H9 (cell line): Measurements from ENCODE around the gene ARF1. TPM values are rescaled to one million over a fixed set of nuclear protein-coding genes. Genes with fewer than 3 reads are reported as not detected.

Source experiments
- DNase-seq: peaks from one replicate; pipeline ENCODE4 v3.0.0-alpha.2; 2017
- H2AFZ ChIP-seq: one replicate; pipeline ENCODE4 v1.6.1; 2013; ENCODE audit warnings: mild to moderate bottlenecking, low read length, control low read depth, moderate library complexity
- H2AK5ac ChIP-seq: 2 replicates; pipeline ENCODE4 v1.6.1; 2013; ENCODE audit warnings: low read length, control low read depth, mixed read lengths; ENCODE audit not compliant: insufficient read length
- H2BK120ac ChIP-seq: one replicate; pipeline ENCODE4 v1.6.1; 2013; ENCODE audit warnings: low read depth, mild to moderate bottlenecking, low read length, control low read depth, inconsistent platforms; ENCODE audit not compliant: poor library complexity, severe bottlenecking
- H2BK12ac ChIP-seq: 2 replicates; pipeline ENCODE4 v1.6.1; 2013; ENCODE audit warnings: low read length, control low read depth, mixed read lengths, low read depth; ENCODE audit not compliant: insufficient read length
- H2BK15ac ChIP-seq: 2 replicates; pipeline ENCODE4 v1.6.1; 2013; ENCODE audit warnings: low read depth, low read length, control low read depth
- H2BK20ac ChIP-seq: one replicate; pipeline ENCODE4 v1.6.1; 2013; ENCODE audit warnings: low read depth, mild to moderate bottlenecking, low read length, control low read depth, inconsistent platforms; ENCODE audit not compliant: poor library complexity, severe bottlenecking
- H2BK5ac ChIP-seq: 2 replicates; pipeline ENCODE4 v1.6.1; 2013; ENCODE audit warnings: low read length, control low read depth, mixed read lengths; ENCODE audit not compliant: insufficient read length
- H3K14ac ChIP-seq: 2 replicates; pipeline ENCODE4 v1.6.1; 2013; ENCODE audit warnings: low read length, control low read depth; ENCODE audit not compliant: insufficient read depth
- H3K18ac ChIP-seq: 2 replicates; pipeline ENCODE4 v1.6.1; 2013; ENCODE audit warnings: low read depth, mild to moderate bottlenecking, mixed read lengths, low read length, control low read depth; ENCODE audit not compliant: insufficient read length
- H3K23ac ChIP-seq: 2 replicates; pipeline ENCODE4 v1.6.1; 2013; ENCODE audit warnings: low read length, control low read depth, mixed read lengths, low read depth; ENCODE audit not compliant: insufficient read length
- H3K23me2 ChIP-seq: 2 replicates; pipeline ENCODE4 v1.6.1; 2013; ENCODE audit warnings: low read depth, mild to moderate bottlenecking, mixed read lengths, low read length, control low read depth; ENCODE audit not compliant: insufficient read length, poor library complexity, severe bottlenecking
- H3K27ac ChIP-seq: 2 replicates; pipeline ENCODE4 v1.5.1; 2013; ENCODE audit warnings: low read length, control low read depth, mixed read lengths, low read depth; ENCODE audit not compliant: insufficient read length
- H3K27me3 ChIP-seq: 2 replicates; pipeline ENCODE4 v1.6.1; 2013; ENCODE audit warnings: low read length, control low read depth, inconsistent platforms; ENCODE audit not compliant: insufficient read depth
- H3K4ac ChIP-seq: 2 replicates; pipeline ENCODE4 v1.6.1; 2013; ENCODE audit warnings: low read depth, mild to moderate bottlenecking, control low read depth, inconsistent platforms, low read length, moderate library complexity
- H3K4me1 ChIP-seq: 2 replicates; pipeline ENCODE4 v1.6.1; 2013; ENCODE audit warnings: low read length, control low read depth, inconsistent platforms; ENCODE audit not compliant: insufficient read depth
- H3K4me2 ChIP-seq: 2 replicates; pipeline ENCODE4 v1.6.1; 2013; ENCODE audit warnings: low read length, control low read depth, mixed read lengths; ENCODE audit not compliant: insufficient read length, insufficient read depth
- H3K56ac ChIP-seq: 2 replicates; pipeline ENCODE4 v1.6.1; 2013; ENCODE audit warnings: low read depth, mild to moderate bottlenecking, mixed read lengths, low read length, control low read depth; ENCODE audit not compliant: insufficient read length
- H3K79me1 ChIP-seq: 2 replicates; pipeline ENCODE4 v1.6.1; 2013; ENCODE audit warnings: low read depth, mild to moderate bottlenecking, moderate library complexity, low read length, control low read depth, inconsistent platforms; ENCODE audit not compliant: insufficient read depth, poor library complexity, severe bottlenecking
- H3K79me2 ChIP-seq: 2 replicates; pipeline ENCODE4 v1.6.1; 2013; ENCODE audit warnings: low read length, control low read depth, inconsistent platforms; ENCODE audit not compliant: insufficient read depth
- H3K9ac ChIP-seq: 2 replicates; pipeline ENCODE4 v1.6.1; 2013; ENCODE audit warnings: low read length, control low read depth, mixed read lengths; ENCODE audit not compliant: insufficient read length; ENCODE audit errors: extremely low read depth
- H3K9me3 ChIP-seq: one replicate; pipeline ENCODE4 v1.6.1; 2013; ENCODE audit warnings: low read depth, low read length, inconsistent platforms; ENCODE audit not compliant: control insufficient read depth
- H3T11ph ChIP-seq: one replicate; pipeline ENCODE4 v1.6.1; 2013; ENCODE audit warnings: mild to moderate bottlenecking, low read length, control low read depth, inconsistent platforms
- H4K20me1 ChIP-seq: one replicate; pipeline ENCODE4 v1.6.1; 2013; ENCODE audit not compliant: control insufficient read depth, insufficient read length, insufficient read depth
- H4K5ac ChIP-seq: 2 replicates; pipeline ENCODE4 v1.6.1; 2013; ENCODE audit warnings: low read depth, mild to moderate bottlenecking, mixed read lengths, low read length, control low read depth; ENCODE audit not compliant: insufficient read length
- H4K8ac ChIP-seq: replicated peaks from 2 replicates; pipeline ENCODE4 v1.6.1; 2013; ENCODE audit warnings: low read length, control low read depth, mixed read lengths, low read depth; ENCODE audit not compliant: insufficient read length
- H4K91ac ChIP-seq: 2 replicates; pipeline ENCODE4 v1.6.1; 2013; ENCODE audit warnings: low read depth, mild to moderate bottlenecking, moderate library complexity, mixed read lengths, low read length, control low read depth; ENCODE audit not compliant: insufficient read length
- H3K27ac Mint-ChIP-seq, 3 experiments: 2 replicates in 2 of 3; 3 replicates in 1 of 3; pipeline ENCODE4 v1.8.0; 2020 to 2021; ENCODE audit warnings: mixed read lengths in 3 of 3, mild to moderate bottlenecking in 1 of 3, moderate library complexity in 1 of 3
- H3K27me3 Mint-ChIP-seq: 2 replicates; pipeline ENCODE4 v1.8.0; 2021; ENCODE audit warnings: low read depth, mild to moderate bottlenecking, moderate library complexity, mixed read lengths
- H3K36me3 Mint-ChIP-seq, 3 experiments: 2 replicates in 2 of 3; 3 replicates in 1 of 3; pipeline ENCODE4 v1.8.0; 2020 to 2021; ENCODE audit warnings: low read depth in 3 of 3, mixed read lengths in 3 of 3; ENCODE audit not compliant: insufficient read depth in 1 of 3
- H3K4me1 Mint-ChIP-seq, 2 experiments: 2 replicates each; pipeline ENCODE4 v1.8.0; 2020; ENCODE audit warnings: mixed read lengths in 2 of 2
- H3K4me3 Mint-ChIP-seq, 2 experiments: 2 replicates in 1 of 2; 3 replicates in 1 of 2; pipeline ENCODE4 v1.8.0; 2020 to 2021; ENCODE audit warnings: mild to moderate bottlenecking in 2 of 2, mixed read lengths in 2 of 2, moderate library complexity in 1 of 2
- H3K9me3 Mint-ChIP-seq, 2 experiments: 2 replicates in 1 of 2; 3 replicates in 1 of 2; pipeline ENCODE4 v1.8.0; 2020; ENCODE audit warnings: mild to moderate bottlenecking in 2 of 2, mixed read lengths in 2 of 2, moderate library complexity in 1 of 2
- WGBS: extraction: QIAGEN DNeasy Blood & Tissue Kit; methylation state at CpG from one replicate; pipeline ENCODE4 v1.1.7; 2013; ENCODE audit warnings: missing lambda C conversion rate, low lambda C conversion rate, mixed read lengths; ENCODE audit not compliant: insufficient read length; ENCODE audit errors: extremely low coverage; 5-methylcytosine and 5-hydroxymethylcytosine counted together
- total RNA-seq: library from RNA; stranded (reverse); gene quantifications from 2 replicates; pipeline ENCODE4 v1.2.1, GENCODE V29; 2021
- TF ChIP-seq, protein P1 (sequence below): fragments of 200-600 bp; sonication (generic); conservative IDR thresholded peaks from 3 replicates; pipeline ENCODE4 v1.8.0; 2021; ENCODE audit warnings: antibody characterized with exemption, mild to moderate bottlenecking

The ARF1 gene
- total RNA-seq, 1 experiment from 2014 or later, result 258 TPM

GRCh38 chr1:228118040-228118439 lies 35.5 kb downstream of the ARF1 start:
- no peak overlapping the region for H2AK5ac ChIP-seq
- H3T11ph ChIP-seq, result no peak overlapping the region
- no peak overlapping the region for H2AFZ ChIP-seq
- H4K20me1 ChIP-seq, result no peaks in the 10 kb centered on the region
- H4K5ac ChIP-seq, result no peak overlapping the region
- H3K4me2 ChIP-seq, result no peak overlapping the region
- no peak overlapping the region for H3K4me3 Mint-ChIP-seq
- no peaks in the 10 kb centered on the region for H3K4me1 ChIP-seq
- TF ChIP-seq, protein P1, sequence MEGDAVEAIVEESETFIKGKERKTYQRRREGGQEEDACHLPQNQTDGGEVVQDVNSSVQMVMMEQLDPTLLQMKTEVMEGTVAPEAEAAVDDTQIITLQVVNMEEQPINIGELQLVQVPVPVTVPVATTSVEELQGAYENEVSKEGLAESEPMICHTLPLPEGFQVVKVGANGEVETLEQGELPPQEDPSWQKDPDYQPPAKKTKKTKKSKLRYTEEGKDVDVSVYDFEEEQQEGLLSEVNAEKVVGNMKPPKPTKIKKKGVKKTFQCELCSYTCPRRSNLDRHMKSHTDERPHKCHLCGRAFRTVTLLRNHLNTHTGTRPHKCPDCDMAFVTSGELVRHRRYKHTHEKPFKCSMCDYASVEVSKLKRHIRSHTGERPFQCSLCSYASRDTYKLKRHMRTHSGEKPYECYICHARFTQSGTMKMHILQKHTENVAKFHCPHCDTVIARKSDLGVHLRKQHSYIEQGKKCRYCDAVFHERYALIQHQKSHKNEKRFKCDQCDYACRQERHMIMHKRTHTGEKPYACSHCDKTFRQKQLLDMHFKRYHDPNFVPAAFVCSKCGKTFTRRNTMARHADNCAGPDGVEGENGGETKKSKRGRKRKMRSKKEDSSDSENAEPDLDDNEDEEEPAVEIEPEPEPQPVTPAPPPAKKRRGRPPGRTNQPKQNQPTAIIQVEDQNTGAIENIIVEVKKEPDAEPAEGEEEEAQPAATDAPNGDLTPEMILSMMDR, result no peak
- H3K18ac ChIP-seq, result no peak overlapping the region
- no peaks in the 10 kb centered on the region for H3K79me2 ChIP-seq
- no peak overlapping the region for H3K27ac ChIP-seq
- no peak overlapping the region for H3K23ac ChIP-seq
- H2BK120ac ChIP-seq, result no peak overlapping the region
- no peak overlapping the region for H3K4ac ChIP-seq
- H3K23me2 ChIP-seq, result no peaks in the 10 kb centered on the region
- no peak overlapping the region for H3K14ac ChIP-seq
- H3K79me1 ChIP-seq, result no peaks in the 10 kb centered on the region
- DNase-seq, result no peak
- no peak overlapping the region for H3K27ac Mint-ChIP-seq
- H2BK5ac ChIP-seq, result no peak overlapping the region
- H3K56ac ChIP-seq, result no peak overlapping the region
- H2BK15ac ChIP-seq, result no peak overlapping the region
- peaks cover 34 to 42% of the 10 kb centered on the region in 2 experiments for H3K9me3 Mint-ChIP-seq
- no peak overlapping the region for H3K9ac ChIP-seq
- H3K27me3 Mint-ChIP-seq, result peaks cover 17% of the 10 kb centered on the region
- no peaks in the 10 kb centered on the region for H3K27me3 ChIP-seq
- no peak overlapping the region for H4K8ac ChIP-seq
- peaks cover 7 to 9% (median 7%) of the 10 kb centered on the region in 3 experiments; a peak in 6 of 7 replicates for H3K36me3 Mint-ChIP-seq
- H2BK20ac ChIP-seq, result no peak overlapping the region
- 0 out of 4 replicates have a peak, but pooled peaks cover 0 to 3% of the 10 kb centered on the region in 2 experiments for H3K4me1 Mint-ChIP-seq
- H3K9me3 ChIP-seq, result no peaks in the 10 kb centered on the region
- 100% methylated on average over 1 of the region's 2 CpGs for WGBS
- no peak overlapping the region for H2BK12ac ChIP-seq
- H4K91ac ChIP-seq, result no peak overlapping the region
